OCI-LY3 (cell line): ENCODE measurements around the gene CDHR2.

Experiments
- H2AFZ ChIP-seq: fragments of 200-600, 300-600 bp; shearing (Covaris generic); 2 replicates; pipeline ENCODE4 v1.6.0; 2014; ENCODE audit warnings: antibody characterized with exemption, low read depth, low read length
- H3K27ac ChIP-seq: fragments of 200-600, 300-600 bp; sonication (generic); 2 replicates; pipeline ENCODE4 v1.5.1; 2014; ENCODE audit warnings: mild to moderate bottlenecking, low read length, moderate library complexity, mixed read lengths
- H3K27me3 ChIP-seq: fragments of 200-600, 300-600 bp; sonication (generic); 2 replicates; pipeline ENCODE4 v1.6.1; 2014; ENCODE audit warnings: low read depth, low read length, mixed read lengths
- H3K36me3 ChIP-seq: fragments of 200-600, 300-600 bp; sonication (generic); replicated peaks from 2 replicates; pipeline ENCODE3; 2014; ENCODE audit warnings: low read depth, low read length, mixed read lengths
- H3K4me1 ChIP-seq: fragments of 300-600, 200-600 bp; sonication (generic); 2 replicates; pipeline ENCODE4 v1.6.1; 2014; ENCODE audit warnings: low read length, mixed read lengths
- H3K4me2 ChIP-seq: fragments of 200-600, 300-600 bp; sonication (generic); 2 replicates; pipeline ENCODE4 v1.6.1; 2014; ENCODE audit warnings: low read length, mixed read lengths
- H3K4me3 ChIP-seq: fragments of 300-600, 200-600 bp; sonication (generic); 2 replicates; pipeline ENCODE4 v1.5.1; 2014; ENCODE audit warnings: antibody characterized with exemption, mild to moderate bottlenecking, low read length, moderate library complexity
- H3K79me2 ChIP-seq: fragments of 300-600, 200-600 bp; shearing (Covaris generic); 2 replicates; pipeline ENCODE4 v1.6.1; 2014; ENCODE audit warnings: mild to moderate bottlenecking, low read length, mixed read lengths
- H3K9ac ChIP-seq: fragments of 300-600, 200-600 bp; shearing (Covaris generic); 2 replicates; pipeline ENCODE4 v1.6.0; 2014; ENCODE audit warnings: mild to moderate bottlenecking, low read length, moderate library complexity
- H3K9me3 ChIP-seq: fragments of 200-600, 300-600 bp; shearing (Covaris generic); 2 replicates; pipeline ENCODE4 v1.6.1; 2014; ENCODE audit warnings: low read length, mixed read lengths; ENCODE audit not compliant: insufficient read depth
- H4K20me1 ChIP-seq: fragments of 200-600, 300-600 bp; sonication (generic); 2 replicates; pipeline ENCODE4 v1.6.1; 2016; ENCODE audit warnings: low read length, mixed read lengths; ENCODE audit not compliant: insufficient read depth
- CTCF ChIP-seq: fragments of 200-600, 300-600 bp; sonication (generic); IDR thresholded peaks from 2 replicates; pipeline ENCODE4 v1.5.1; 2014; ENCODE audit warnings: antibody characterized with exemption, low read length, low read depth
- EZH2phosphoT487 ChIP-seq: fragments of 200-600 bp; shearing (Covaris generic); IDR thresholded peaks from 2 replicates; pipeline ENCODE4 v1.6.1; 2018; ENCODE audit warnings: antibody characterized with exemption, mixed run types, low read depth

The CDHR2 gene

DNA sequence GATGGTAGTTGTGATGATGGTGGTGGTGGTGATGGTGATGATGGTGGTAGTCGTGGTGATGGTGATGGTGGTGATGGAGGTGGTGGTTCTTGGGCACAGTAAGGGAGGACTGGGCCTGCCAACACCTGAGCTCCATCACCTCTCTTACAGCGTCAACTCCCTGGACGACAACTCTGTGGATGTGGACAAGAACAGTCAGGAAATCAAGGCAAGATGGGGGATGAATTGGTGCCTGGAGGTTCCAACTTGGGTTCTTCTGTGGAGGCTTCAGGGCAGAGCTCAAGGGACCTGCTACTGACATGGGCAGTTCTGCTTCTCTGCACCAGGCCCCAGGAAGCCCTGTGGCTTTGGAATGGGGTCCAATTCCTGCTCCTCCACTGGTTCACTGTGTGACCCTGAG, 43.4 kb downstream of the CDHR2 start:
- no peaks in the 10 kb centered on the region for H4K20me1 ChIP-seq
- H3K4me3 ChIP-seq: no peak overlapping the region
- no peaks in the 10 kb centered on the region for H3K79me2 ChIP-seq
- TF ChIP-seq EZH2phosphoT487: no peak
- no peak for TF ChIP-seq CTCF
- no peak overlapping the region for H3K27ac ChIP-seq
- no peaks in the 10 kb centered on the region for H3K36me3 ChIP-seq
- H3K27me3 ChIP-seq: no peaks in the 10 kb centered on the region
- H3K4me1 ChIP-seq: no peaks in the 10 kb centered on the region
- 0 out of 2 replicates have a peak, but pooled peaks cover 3% of the 10 kb centered on the region for H3K9me3 ChIP-seq
- no peak overlapping the region for H3K4me2 ChIP-seq
- no peak overlapping the region for H3K9ac ChIP-seq
- no peak overlapping the region for H2AFZ ChIP-seq

DNA sequence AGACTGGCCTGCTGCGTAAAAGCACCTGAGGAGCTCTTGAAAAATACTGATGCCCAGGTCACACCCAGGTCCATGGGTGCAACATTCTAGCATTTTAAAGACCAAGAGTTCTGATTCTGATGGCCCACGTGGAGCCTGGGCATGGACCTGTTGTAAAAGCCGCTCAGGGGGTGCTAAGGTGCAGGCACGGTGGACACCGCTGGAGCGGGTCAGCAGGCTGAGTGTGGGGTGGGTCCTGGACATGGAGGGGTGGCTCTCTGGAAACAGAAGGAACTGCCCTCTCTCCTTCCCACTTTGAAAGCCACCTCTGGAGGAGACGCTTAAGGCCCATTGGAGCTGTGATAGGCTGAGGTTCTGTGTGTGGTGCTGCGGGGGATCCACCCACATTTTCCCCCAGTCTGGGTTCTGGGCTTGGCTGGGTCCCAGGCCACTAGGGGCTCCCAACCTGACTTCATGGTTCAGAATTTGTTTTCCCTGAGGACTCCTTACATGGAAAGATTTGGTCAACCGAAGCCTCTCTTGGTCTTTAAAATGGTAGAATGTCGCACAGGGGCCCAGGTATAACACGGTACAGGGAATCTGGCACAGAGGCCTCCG, 44.2 kb downstream of the CDHR2 start:
- TF ChIP-seq CTCF: no peak
- no peak for TF ChIP-seq EZH2phosphoT487
- Histone ChIP-seq H3K36me3 (no peaks in the 10 kb centered on the region), H3K4me1 (no peaks in the 10 kb centered on the region), H3K27me3 (no peaks in the 10 kb centered on the region), H3K4me3 (no peak overlapping the region), H3K9me3 (0 out of 2 replicates have a peak, but pooled peaks cover 3% of the 10 kb centered on the region), H3K4me2 (no peak overlapping the region), H3K9ac (no peak overlapping the region), H4K20me1 (no peaks in the 10 kb centered on the region), H3K79me2 (no peaks in the 10 kb centered on the region), H3K27ac (no peak overlapping the region), H2AFZ (no peak overlapping the region)

- Histone ChIP-seq H3K27me3 (no peaks in the 10 kb centered on the region), H3K9ac (no peak overlapping the region), H3K9me3 (0 out of 2 replicates have a peak, but pooled peaks cover 3% of the 10 kb centered on the region), H3K4me1 (no peaks in the 10 kb centered on the region), H3K4me3 (no peak overlapping the region), H4K20me1 (no peaks in the 10 kb centered on the region), H3K36me3 (no peaks in the 10 kb centered on the region), H3K4me2 (no peak overlapping the region), H2AFZ (no peak overlapping the region), H3K79me2 (no peaks in the 10 kb centered on the region), H3K27ac (no peak overlapping the region)
- TF ChIP-seq EZH2phosphoT487: no peak
- no peak for TF ChIP-seq CTCF
These were observed 45.4 kb downstream of the CDHR2 start for GRCh38 chr5:176594554-176594953.

DNA sequence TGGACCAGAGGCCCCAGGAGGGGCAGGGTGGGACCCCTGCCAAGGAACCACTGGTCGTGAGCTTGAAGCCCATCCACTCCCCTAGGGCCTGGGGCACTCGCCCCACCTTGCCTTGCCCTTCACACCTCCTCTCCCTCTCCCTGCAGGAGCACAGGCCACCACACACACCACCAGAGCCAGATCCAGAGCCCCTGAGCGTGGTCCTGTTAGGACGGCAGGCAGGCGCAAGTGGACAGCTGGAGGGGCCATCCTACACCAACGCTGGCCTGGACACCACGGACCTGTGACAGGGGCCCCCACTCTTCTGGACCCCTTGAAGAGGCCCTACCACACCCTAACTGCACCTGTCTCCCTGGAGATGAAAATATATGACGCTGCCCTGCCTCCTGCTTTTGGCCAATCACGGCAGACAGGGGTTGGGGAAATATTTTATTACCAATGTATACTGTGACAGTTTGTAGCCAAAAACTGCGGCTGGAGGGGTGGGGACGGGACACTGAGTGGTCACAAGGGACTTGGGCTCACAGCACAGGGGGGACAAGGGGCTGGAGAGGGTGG, 46.3 kb downstream of the CDHR2 start:
- Histone ChIP-seq H3K9ac (no peak overlapping the region), H3K27ac (no peak overlapping the region), H2AFZ (no peak overlapping the region), H3K79me2 (no peaks in the 10 kb centered on the region), H3K36me3 (no peaks in the 10 kb centered on the region), H3K4me1 (no peaks in the 10 kb centered on the region), H3K27me3 (no peaks in the 10 kb centered on the region), H3K4me3 (no peak overlapping the region), H3K4me2 (no peak overlapping the region), H3K9me3 (0 out of 2 replicates have a peak, but pooled peaks cover 3% of the 10 kb centered on the region), H4K20me1 (no peaks in the 10 kb centered on the region)
- no peak for TF ChIP-seq EZH2phosphoT487
- no peak for TF ChIP-seq CTCF
